ENCODE measurements around the gene TMEM109.

The TMEM109 gene

DNA sequence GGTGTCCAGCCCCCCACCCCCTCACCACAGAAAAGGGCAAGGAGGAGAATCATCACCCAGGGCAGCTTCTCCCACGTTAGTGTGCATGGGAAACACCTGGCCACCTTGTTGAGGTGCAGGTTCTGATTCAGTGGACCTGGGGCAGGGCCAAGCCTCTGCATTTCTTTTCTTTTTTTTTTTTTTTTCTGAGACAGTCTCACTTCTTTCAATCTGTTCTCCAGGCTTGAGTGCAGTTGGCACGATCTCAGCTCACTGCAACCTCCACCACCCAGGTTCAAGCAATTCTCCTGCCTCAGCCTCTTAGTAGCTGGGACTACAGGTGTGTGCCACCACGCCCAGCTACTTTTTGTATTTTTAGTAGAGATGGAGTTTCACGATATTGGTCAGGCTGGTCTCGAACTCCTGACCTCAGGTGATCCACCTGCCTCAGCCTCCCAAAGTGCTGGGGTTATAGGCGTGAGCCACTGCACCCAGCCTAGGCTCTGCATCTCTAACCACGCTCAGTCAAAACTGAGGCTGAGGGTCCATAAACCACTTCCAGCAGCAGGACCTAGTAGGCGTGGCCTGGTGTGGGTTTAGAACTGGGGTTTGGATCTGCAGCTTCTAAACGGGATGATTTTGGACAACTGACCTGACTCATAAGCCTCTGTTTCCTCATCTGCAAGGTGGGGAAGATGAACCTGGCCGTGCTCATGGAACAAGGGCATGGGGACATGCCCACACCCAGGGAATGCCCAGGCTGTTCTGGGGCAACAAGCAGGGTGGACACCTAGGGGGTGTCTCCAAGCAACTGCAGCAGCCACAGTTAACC is 45.9 kb upstream of the TMEM109 start:
- H3K79me2 ChIP-seq (ENCODE audit: insufficient read depth, low read length) = no peaks in the 10 kb centered on the region
- TF ChIP-seq, protein P1, sequence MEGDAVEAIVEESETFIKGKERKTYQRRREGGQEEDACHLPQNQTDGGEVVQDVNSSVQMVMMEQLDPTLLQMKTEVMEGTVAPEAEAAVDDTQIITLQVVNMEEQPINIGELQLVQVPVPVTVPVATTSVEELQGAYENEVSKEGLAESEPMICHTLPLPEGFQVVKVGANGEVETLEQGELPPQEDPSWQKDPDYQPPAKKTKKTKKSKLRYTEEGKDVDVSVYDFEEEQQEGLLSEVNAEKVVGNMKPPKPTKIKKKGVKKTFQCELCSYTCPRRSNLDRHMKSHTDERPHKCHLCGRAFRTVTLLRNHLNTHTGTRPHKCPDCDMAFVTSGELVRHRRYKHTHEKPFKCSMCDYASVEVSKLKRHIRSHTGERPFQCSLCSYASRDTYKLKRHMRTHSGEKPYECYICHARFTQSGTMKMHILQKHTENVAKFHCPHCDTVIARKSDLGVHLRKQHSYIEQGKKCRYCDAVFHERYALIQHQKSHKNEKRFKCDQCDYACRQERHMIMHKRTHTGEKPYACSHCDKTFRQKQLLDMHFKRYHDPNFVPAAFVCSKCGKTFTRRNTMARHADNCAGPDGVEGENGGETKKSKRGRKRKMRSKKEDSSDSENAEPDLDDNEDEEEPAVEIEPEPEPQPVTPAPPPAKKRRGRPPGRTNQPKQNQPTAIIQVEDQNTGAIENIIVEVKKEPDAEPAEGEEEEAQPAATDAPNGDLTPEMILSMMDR (conservative IDR thresholded peaks at IDR 0.05; ENCODE audit: low read length) = no peak
- no peak for TF ChIP-seq EZH2phosphoT487 (IDR thresholded peaks at IDR 0.05; ENCODE audit: borderline replicate concordance)
- H2AFZ ChIP-seq (ENCODE audit: low read length) = no peak overlapping the region
- no peaks in the 10 kb centered on the region for H3K9me3 ChIP-seq (ENCODE audit: insufficient read depth, low read depth, low read length)
- peaks cover 7% of the 10 kb centered on the region; the same call in 1 of the 2 replicates for H3F3A ChIP-seq (ENCODE audit: low read depth)
- no peaks in the 10 kb centered on the region for H4K20me1 ChIP-seq (ENCODE audit: insufficient read depth, low read length, poor library complexity, severe bottlenecking)
- no peak overlapping the region for H3K4me3 ChIP-seq (ENCODE audit: low read length, poor library complexity, severe bottlenecking)
- H3K27me3 ChIP-seq (ENCODE audit: insufficient read depth, low read length, poor library complexity, severe bottlenecking) = no peaks in the 10 kb centered on the region
- no peaks in the 10 kb centered on the region for H3K36me3 ChIP-seq (ENCODE audit: insufficient read depth, low read length)
- H3K9ac ChIP-seq (ENCODE audit: low read depth, low read length, poor library complexity, severe bottlenecking) = peak overlapping the region; percentile 30
- no peaks in the 10 kb centered on the region for H3K9me2 ChIP-seq (replicated peaks; ENCODE audit: low read depth, low read length)
- peaks cover 81% of the 10 kb centered on the region for H3K4me1 ChIP-seq (ENCODE audit: insufficient read depth, low read length, poor library complexity, severe bottlenecking)
- H3K4me2 ChIP-seq (ENCODE audit: low read depth, low read length, poor library complexity, severe bottlenecking) = peak overlapping the region; percentile 52

DNA sequence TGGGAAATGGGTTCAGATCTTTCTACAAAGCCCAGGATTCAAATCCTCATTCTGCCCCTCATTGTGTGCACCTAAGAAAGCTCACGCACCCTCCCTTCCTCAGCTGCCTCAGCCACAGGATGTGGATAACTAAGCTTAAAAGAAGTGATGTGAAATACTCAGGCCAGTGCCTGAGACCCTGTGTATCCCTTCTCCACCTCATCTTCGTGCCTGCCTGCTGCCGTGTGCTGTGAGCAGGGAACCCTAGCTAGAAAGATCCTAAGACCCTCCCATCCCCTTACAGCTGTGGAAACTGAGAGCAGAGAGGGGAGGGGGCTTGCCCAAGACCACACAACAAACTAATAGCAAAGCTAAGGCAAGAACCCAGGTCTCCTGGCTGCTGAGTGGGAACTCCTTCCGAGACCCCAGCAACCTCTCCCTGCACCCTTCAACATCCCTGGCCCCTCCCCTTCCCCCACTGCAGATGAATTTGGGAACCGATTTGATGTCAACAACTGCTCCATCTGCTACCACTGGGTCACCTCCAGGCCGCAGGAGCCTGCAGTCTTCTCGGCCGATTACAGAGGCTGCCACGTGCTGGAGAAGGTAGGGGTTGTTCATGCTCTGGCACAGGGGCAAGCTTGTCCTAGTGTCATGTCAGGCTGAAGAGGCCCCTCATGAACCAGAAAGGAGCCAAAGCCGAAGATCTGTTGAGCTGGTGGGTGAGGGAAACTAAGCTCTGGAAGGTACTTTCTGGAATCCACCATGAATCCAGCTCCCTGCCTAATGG is 45.1 kb upstream of the TMEM109 start:
- Histone ChIP-seq H3K27me3 (ENCODE audit: insufficient read depth, low read length, poor library complexity, severe bottlenecking) (no peaks in the 10 kb centered on the region), H3K9me2 (replicated peaks; ENCODE audit: low read depth, low read length) (no peaks in the 10 kb centered on the region), H3K79me2 (ENCODE audit: insufficient read depth, low read length) (no peaks in the 10 kb centered on the region), H3F3A (ENCODE audit: low read depth) (peaks cover 7% of the 10 kb centered on the region; the same call in 1 of the 2 replicates), H3K4me3 (ENCODE audit: low read length, poor library complexity, severe bottlenecking) (no peak overlapping the region), H3K4me1 (ENCODE audit: insufficient read depth, low read length, poor library complexity, severe bottlenecking) (peaks cover 86% of the 10 kb centered on the region), H3K9me3 (ENCODE audit: insufficient read depth, low read depth, low read length) (no peaks in the 10 kb centered on the region), H4K20me1 (ENCODE audit: insufficient read depth, low read length, poor library complexity, severe bottlenecking) (no peaks in the 10 kb centered on the region), H3K4me2 (ENCODE audit: low read depth, low read length, poor library complexity, severe bottlenecking) (peak overlapping the region; percentile 52), H3K36me3 (ENCODE audit: insufficient read depth, low read length) (no peaks in the 10 kb centered on the region), H3K9ac (ENCODE audit: low read depth, low read length, poor library complexity, severe bottlenecking) (peak overlapping the region; percentile 30), H2AFZ (ENCODE audit: low read length) (no peak overlapping the region)
- TF ChIP-seq, protein P1 (conservative IDR thresholded peaks at IDR 0.05; ENCODE audit: low read length) = no peak
- no peak for TF ChIP-seq EZH2phosphoT487 (IDR thresholded peaks at IDR 0.05; ENCODE audit: borderline replicate concordance)

DNA sequence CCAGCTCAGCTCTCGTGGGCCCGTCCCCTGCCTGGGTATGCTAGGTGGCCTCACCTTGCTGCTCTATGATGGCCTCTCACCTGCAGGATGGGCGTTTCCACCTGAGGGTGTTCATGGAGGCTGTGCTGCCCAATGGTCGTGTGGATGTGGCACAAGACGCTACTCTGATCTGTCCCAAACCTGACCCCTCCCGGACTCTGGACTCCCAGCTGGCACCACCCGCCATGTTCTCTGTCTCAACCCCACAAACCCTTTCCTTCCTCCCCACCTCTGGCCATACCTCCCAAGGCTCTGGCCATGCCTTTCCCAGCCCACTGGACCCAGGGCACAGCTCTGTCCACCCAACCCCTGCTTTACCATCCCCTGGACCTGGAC is 44.5 kb upstream of the TMEM109 start:
- no peak for TF ChIP-seq EZH2phosphoT487 (IDR thresholded peaks at IDR 0.05; ENCODE audit: borderline replicate concordance)
- TF ChIP-seq, protein P1 (conservative IDR thresholded peaks at IDR 0.05; ENCODE audit: low read length) = no peak
- no peak overlapping the region for H3K4me2 ChIP-seq (ENCODE audit: low read depth, low read length, poor library complexity, severe bottlenecking)
- H3K9me2 ChIP-seq (replicated peaks; ENCODE audit: low read depth, low read length) = no peaks in the 10 kb centered on the region

More for the DNA sequence above, 44.5 kb upstream of the TMEM109 start:
- no peaks in the 10 kb centered on the region for H3K79me2 ChIP-seq (ENCODE audit: insufficient read depth, low read length)
- H3K4me1 ChIP-seq (ENCODE audit: insufficient read depth, low read length, poor library complexity, severe bottlenecking) = peaks cover 81% of the 10 kb centered on the region
- 0 out of 2 replicates have a peak, but pooled peaks cover 2% of the 10 kb centered on the region for H3F3A ChIP-seq (ENCODE audit: low read depth)
- H2AFZ ChIP-seq (ENCODE audit: low read length) = no peak overlapping the region
- no peaks in the 10 kb centered on the region for H3K27me3 ChIP-seq (ENCODE audit: insufficient read depth, low read length, poor library complexity, severe bottlenecking)
- H3K9me3 ChIP-seq (ENCODE audit: insufficient read depth, low read depth, low read length) = no peaks in the 10 kb centered on the region
- H4K20me1 ChIP-seq (ENCODE audit: insufficient read depth, low read length, poor library complexity, severe bottlenecking) = no peaks in the 10 kb centered on the region
- H3K4me3 ChIP-seq (ENCODE audit: low read length, poor library complexity, severe bottlenecking) = no peak overlapping the region
- no peaks in the 10 kb centered on the region for H3K36me3 ChIP-seq (ENCODE audit: insufficient read depth, low read length)
- H3K9ac ChIP-seq (ENCODE audit: low read depth, low read length, poor library complexity, severe bottlenecking) = no peak overlapping the region
